T-helper 1 cell (primary cell): Measurements from ENCODE around the gene GPR108.

Experiments
- DNase-seq, 5 donors: peaks; one replicate each; pipeline ENCODE4 v3.0.0-alpha.2; 2012 to 2020

The GPR108 gene

DNA sequence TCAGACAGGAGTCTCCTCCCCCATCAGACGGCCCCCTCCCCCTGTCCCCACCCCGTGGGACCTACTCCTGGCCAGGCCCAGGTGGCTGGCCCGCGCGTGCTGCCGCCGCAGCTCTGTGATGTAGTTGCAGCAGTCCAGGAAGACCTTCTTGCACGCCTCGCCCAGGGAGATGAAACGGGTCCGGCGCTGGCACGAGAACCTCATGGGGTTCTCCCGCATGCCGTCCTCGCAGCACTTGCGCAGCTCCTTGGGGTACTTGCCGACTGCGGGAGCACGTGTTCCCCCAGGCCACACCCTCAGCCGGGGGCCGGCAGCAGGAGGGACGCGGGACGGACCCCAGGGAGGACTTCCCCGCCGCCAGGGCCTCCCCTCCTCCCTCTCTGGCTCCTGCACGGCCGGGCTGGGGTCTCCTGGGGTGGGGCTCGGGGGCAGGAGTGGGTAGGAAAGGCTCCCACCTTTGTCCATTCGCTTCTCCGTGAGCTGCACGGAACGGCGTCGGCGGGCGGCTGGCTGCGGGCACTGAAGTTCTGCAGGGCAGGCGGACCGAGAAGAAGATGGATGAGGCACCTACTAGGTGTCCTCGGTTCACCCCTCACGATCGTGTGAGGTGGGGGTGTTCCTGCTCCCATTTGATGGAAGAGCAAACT, 30.2 kb downstream of the GPR108 start:
- no peak for DNase-seq

GRCh38 chr19:6706633-6706958, 30.8 kb downstream of the GPR108 start:
- DNase-seq, result no peak

DNA sequence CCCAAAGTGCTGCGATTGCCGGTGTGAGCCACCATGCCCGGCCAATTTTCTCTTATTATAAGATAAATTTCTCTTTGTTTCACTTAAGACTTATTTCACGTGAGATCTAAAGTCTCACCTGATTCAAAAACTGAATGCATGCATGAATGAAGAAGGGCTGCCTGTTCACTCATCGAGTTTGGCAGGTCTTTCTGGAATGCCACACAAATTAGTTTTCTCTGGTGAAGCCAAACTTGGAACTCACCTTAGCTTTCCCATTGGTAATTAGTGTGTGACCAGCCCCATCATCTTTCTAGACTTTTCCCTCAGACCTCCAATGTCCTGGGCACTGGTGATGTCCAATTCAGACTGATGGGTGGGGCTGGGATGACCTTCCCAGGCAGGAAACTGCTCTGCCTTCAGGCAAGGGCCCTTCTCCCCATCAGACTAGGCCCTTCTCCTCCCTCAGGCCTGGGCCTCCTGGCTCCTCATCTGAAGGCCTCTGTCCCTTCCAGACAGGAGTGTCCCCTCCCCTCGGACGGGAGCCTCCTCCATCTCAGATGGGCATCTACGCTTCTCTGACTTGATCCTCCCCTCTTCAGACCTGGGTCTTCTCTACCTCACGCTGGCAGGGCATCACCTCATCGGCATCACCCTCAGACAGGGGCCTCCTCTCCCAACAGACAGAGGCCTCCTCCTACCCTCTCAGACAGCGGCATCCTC, 31.3 kb downstream of the GPR108 start:
- no peak for DNase-seq

GRCh38 chr19:6700586-6701316, 36.6 kb downstream of the GPR108 start:
- no peak for DNase-seq

- no peak for DNase-seq
These were observed 37.4 kb downstream of the GPR108 start for GRCh38 chr19:6699935-6700334.

GRCh38 chr19:6697291-6697690, 40.1 kb downstream of the GPR108 start:
- no peak for DNase-seq

GRCh38 chr19:6696239-6696820, 41.0 kb downstream of the GPR108 start:
- no peak for DNase-seq

- no peak for DNase-seq
These were observed 43.1 kb downstream of the GPR108 start for GRCh38 chr19:6694147-6694815.

DNA sequence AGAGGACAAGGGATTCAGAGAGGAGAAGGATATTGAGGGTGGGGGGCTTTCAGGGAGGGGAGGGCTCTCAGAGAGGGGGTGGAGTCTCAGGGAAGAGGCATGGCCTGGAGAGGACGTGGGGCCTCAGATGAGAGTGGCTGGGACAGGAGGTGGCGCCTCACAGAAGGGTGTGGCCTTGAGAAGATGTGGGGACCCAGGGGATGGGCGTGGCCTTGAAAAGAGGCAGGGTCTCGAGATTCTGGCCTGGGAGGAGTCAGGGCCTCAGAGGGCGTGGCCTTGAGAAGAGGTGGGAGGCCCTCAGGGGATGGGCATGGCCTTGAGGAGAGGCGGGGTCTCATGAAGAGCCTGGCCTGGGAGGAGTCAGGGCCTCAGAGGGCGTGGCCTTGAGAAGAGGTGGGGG, 43.7 kb downstream of the GPR108 start:
- DNase-seq, result no peak

GRCh38 chr19:6693056-6693471, 44.3 kb downstream of the GPR108 start:
- no peak for DNase-seq

GRCh38 chr19:6692027-6692426, 45.4 kb downstream of the GPR108 start:
- DNase-seq, result no peak

GRCh38 chr19:6691342-6691741, 46.0 kb downstream of the GPR108 start:
- DNase-seq, result no peak

GRCh38 chr19:6690160-6690885, 47.1 kb downstream of the GPR108 start:
- DNase-seq, result no peak

- no peak for DNase-seq
These were observed 50.3 kb downstream of the GPR108 start for GRCh38 chr19:6687114-6687513.

DNA sequence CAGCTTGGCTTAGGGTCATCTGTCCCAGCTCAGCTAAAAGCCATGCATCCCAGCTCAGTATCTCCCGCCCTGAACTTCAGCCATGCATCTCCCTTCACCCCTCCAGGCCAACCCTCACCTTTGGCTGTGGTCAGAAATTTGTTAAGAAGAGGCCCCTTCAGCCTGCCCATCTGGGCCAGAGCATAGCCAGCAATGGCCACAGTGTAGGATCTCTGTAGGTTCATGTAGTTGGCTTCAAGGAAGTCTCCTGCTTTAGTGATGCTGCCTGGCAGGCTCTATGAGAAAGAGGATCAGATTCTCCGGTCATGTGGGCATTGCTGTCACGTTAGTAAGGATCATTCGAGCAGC, 50.8 kb downstream of the GPR108 start:
- DNase-seq, result no peak

GRCh38 chr19:6685962-6686627, 51.3 kb downstream of the GPR108 start:
- DNase-seq, result no peak

DNA sequence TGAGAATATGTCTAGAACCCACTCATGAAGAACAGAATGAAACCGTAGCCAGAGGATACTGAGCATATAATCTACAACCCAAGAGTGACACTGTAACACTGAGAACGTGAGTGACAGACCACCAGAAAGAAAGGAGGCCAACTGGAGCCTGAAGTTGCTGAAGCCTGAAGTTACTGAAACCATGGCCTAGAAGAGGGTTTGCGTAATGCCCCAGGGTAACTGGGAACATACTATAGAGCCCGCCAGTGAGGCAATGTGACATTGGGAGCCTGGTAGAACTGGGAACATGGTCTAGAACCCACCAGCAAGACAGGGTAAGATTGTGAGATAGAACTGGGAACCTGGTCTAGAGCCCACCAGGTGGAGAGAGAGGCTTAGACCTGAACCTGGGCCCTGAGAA, 51.9 kb downstream of the GPR108 start:
- no peak for DNase-seq

DNA sequence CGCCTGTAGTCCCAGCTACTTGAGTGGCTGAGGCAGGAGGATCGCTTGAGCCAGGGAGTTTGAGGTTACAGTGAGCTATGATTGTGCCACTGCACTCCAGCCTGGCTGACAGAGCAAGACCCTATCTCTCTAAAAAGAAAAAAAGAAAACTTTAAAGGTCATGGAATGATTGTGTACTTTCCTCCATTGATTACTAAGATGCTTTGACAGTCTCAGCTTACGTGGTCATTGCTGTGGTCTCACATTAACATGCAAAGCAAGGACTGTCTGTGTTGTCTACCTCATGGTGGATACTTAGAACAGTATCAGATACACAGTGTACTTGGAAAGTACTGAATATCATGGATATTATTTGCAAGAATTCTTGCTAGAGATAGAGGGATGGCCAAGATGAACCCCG, 53.4 kb downstream of the GPR108 start:
- DNase-seq, result no peak

GRCh38 chr19:6682607-6683128, 54.7 kb downstream of the GPR108 start:
- DNase-seq, result no peak

DNA sequence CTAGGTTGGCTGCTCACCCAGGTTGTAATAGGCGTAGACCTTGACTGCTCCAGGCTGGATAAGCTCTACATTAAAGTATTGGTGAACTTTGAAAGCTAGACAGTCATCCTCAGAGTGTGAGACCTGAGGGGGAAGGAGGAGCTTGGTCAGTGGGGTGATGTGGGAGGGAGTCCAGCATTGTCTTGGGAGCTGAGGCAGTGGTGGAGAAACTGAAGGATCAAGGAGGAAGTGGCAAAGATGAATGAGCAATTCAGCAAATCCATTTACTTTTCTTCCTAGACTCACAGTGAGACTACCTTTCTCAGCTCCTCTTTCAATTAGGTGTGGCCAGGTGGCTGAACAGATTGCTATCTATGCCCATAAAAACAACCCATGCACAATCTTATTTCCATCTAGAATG, 57.2 kb downstream of the GPR108 start:
- DNase-seq, result no peak
